ENCODE results near the gene ADCY5.
A peak's percentile ranks its signal among the peaks of the same experiment; 100 is the strongest.
"Not testable (repeated sequence)": the region's sequence is repeated elsewhere in the genome, so short reads cannot be mapped to it uniquely, and the experiment has no call there.

The ADCY5 gene

DNA sequence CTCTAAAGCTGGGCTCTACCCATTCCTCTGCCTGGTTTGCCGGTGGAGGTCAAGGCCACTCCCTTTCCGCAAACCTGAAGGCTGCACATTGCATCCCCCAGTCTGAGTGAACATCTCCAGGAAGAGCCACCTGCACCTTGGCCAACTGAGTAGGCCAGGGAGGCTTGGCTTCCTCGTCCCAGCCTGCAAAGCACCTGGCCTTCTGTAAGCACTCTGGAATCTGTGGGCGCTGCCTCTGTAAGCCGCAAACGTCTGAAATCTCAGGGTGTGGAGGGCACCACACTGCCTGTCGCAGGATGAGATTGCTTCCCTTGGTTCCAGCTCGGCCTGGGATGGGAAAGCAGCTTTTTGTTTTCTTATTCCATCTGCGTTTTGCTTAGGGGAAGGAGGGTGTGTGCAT lies 165.8 kb downstream of the ADCY5 start:
- no peak for DNase-seq

DNA sequence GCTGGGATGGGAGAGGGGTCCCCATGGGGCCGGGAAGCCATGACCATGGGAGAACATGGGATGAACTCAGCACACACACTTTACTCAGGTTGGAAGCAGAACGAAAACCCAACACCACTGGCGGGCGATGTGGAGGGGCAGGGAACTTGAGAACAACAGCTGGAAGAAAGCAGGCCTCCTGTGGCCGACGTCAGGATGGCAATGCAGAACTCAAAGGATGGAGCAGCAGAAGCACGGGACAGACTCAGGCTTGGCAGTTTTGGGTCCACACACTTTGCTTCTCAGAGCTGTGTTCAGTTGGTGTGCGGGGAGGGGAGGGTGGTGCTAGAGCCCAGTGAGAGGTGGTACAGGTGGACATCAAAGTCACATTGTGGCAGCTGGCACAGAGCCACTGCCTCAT lies 166.4 kb downstream of the ADCY5 start:
- no peak for DNase-seq

DNA sequence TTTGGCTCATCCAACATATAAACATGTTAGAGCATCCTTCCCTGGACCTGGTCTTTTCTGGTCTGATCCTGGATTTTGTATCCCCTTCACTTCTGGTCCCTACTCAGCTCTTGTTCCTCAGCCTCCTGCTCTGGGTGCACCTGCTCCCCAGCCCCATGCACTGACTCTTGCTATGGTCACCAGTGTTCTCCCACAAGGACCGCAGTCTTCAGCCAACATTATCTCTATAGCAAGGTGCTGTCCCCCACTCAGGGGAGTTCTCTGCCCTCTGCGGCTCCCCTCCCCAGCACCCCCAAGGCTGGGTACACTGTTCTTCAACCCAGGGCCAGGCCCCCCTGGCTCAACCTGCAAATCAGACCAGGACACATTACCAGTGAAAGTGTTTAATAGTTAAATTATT lies 167.0 kb downstream of the ADCY5 start:
- DNase-seq: no peak

DNA sequence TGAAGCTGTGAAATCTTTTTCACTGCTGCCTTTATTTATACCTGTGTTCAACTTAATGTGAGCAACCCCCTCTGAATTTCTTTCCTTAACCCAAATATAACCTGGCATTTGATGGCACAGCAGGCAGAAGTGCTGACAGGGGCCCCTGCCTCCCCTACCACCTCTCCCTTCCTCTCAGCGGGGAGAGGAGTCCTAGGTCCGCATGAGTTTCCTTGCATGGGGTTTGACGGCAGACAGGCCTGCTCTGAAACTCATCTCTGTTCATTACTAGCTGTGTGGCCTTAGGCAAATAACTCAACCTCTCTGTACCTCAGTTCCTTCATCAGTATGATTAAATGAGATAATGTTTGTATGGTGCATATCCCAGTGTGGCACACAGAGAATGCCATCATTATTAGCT lies 167.5 kb downstream of the ADCY5 start:
- DNase-seq: no peak

DNA sequence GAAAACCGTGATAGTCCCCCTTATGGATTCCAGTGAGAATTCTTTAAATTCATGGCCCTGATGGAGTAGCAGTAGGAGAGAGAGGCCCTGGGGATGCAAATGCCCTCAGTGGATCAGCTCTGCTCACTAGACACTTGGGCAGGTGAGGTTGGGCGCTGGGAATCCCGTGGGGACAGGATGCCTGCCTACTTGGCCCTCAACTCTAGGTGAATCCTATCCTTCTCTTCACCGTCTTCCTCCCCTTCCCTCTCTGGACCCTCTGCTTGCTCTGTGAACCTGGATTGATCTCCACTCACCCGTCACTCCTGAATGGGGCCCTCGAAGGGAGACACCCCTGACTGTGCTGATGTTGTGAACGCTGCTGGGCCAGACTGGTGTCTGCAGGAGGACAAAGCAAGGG lies 169.8 kb downstream of the ADCY5 start:
- DNase-seq: no peak

DNA sequence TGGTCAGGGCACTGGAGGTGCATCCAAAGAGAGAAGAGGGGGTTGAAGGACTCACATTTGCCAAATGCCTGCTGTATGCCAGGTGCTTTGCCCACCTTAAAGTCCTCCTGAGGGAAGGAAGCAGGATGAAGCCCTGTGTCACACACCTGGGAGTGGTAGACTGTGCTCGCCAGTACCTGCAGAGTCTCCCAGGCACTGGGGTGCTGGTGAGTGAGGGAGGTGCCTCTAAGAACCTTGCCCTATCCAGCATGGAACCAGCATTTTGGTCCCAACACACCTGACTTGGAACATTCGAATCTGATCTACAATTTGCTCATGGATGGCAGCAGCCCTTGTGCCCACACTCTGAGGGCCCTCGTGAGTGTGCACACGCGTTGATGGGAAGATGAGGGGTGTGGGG lies 170.4 kb downstream of the ADCY5 start:
- DNase-seq: no peak

DNA sequence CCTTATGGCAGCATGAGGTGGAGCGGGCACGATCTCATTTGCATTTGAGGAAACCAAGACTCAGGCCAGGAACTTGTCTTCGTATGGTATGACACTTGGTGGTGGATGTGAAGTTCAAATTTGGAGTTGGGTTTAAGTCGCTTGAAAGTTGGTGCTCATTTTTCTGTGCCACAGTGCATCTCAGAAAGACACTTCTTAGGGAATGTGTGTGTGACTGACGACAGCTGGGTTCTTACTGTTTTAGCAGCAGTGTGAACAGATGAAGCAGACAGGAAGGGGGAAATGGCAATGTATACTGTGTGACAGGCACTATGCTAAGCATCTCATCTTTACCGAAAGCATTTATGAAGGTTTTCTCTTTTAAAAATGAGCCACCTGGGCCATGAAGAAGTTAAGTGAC lies 171.8 kb downstream of the ADCY5 start:
- no peak for DNase-seq

DNA sequence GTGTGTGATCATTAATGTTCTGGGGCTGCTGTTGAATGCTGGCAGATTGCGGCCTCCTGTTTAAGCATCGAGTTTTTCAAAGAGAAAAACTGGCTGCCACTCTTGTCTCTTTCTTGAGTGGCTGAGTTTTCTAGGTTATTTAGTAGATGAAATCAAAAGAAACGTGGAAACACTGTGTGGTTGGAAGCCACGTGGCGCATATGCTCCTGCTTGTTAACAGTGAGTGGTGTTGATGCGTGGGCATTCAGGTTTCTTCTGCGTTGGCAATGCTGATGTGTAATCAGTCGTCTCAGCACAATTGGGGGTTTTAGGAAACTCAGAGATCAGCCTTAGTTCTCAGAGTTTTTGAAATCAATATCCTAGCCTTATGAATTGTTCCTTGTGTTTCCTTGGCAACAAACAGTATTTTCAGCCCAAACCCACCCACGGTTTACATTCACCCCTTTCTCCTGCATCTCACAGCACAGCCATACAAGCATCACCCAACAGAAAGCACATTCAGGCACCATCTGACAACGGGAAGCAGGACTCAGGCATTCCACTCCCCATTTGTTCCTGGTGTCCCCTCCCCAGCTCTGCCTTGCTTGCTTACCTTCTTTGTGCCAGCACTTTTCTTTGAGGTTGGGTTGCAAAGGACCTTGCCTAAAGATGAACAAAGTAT lies 172.4 kb downstream of the ADCY5 start:
- no peak for DNase-seq

DNA sequence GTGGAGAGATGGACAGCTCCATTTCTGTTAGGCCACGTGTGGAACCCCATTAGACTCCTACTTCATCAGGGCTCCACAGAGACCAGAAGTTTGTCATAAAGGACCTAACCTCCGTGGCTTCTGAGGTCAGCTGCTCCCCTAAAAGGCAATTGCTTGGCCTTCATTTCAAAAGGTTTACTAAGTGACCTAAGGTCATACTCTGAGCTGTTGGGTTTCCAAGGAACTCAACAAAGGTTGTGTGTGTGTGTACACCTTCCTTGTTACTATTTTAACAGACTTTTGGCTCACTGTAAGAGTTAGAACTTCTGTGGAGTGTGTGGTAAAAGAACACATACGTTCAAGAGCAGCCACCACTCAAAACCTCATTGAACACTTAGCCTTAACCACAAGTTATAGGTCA lies 173.2 kb downstream of the ADCY5 start:
- DNase-seq: no peak

DNA sequence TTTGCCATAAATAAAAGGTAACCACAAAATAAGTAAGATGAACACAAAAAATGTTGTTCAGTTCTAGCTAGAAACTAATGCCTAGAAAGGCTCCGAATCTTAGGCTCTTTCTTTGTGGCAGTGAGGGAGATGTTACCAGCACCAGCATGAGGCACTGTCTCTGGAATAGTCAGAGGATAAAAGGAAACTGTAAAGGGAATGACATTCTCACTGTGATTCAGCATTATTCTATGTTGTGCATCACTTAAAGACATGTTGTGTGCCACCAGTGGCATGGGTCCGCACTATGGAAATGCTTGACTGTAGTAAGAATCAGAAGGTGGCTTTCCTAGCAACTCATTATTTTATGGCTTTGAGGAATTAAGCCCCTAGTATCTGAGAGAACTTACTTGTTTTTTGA lies 176.3 kb downstream of the ADCY5 start:
- DNase-seq: no peak

DNA sequence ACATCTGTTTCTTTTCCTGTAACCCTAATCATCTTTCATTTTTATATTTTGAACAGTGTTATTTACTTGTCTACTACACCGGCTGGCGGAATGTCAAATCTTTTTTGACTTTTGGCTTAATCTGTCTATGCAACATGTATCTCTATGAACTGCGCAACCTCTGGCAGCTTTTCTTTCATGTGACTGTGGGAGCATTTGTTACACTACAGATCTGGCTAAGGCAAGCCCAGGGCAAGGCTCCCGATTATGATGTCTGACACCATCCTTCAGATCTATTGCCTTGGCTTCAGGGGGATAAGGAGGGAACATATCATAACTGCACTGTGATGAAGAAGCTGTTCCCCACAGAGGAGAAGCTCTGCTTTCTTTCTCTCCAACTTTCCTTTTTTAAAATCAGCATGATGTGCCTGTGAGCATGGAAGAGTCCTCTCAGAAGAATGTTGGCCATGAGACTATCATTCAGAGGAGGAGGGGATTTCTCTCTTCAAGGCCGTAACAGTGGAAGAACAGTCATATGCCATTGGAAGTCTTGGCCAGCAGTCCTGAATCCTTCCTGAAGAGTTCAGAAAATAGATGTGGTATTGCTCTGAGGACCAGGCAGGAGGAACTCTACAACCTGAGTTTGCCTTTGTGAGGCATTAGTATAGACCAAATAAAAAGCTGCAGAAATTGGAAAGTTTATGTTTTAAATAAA lies 177.3 kb downstream of the ADCY5 start:
- DNase-seq: no peak

DNA sequence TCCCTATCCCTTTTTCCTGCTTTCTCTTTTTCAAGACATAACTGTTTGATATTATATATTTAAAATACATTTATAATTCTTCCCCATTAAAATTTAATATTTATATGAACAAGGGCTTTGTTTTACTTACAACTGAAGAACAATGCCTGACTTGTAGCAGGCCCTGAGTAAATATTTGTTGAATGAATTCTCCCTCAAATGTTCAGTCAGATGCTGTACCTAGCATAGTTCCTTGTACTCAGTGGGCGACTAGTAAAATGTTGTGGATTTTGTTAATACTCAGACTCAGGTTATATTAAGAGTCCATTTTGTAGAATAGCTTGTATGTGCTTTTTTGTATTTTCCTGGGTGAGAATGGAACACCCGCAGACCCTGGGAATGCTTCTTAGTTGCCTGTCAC lies 178.1 kb downstream of the ADCY5 start:
- DNase-seq: no peak

DNA sequence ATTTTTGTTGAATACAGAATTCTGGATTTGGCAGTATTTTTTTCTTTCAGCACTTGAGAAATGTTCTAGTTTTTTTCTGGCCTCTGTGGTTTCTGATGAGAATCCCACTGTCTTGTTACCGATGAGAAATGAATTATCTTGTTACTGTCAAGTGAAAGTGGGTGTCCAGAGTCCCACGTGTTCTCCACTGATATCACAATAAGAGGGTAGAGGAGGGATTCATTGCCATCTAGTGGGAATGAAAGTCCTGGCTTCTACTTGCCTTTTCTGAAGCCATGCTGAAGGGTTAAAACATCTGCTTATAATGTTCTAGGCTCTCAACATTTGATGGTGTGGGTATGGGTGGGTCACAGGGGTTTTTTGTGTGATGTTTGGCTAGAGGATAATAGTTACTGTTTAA lies 181.1 kb downstream of the ADCY5 start:
- no peak for DNase-seq

DNA sequence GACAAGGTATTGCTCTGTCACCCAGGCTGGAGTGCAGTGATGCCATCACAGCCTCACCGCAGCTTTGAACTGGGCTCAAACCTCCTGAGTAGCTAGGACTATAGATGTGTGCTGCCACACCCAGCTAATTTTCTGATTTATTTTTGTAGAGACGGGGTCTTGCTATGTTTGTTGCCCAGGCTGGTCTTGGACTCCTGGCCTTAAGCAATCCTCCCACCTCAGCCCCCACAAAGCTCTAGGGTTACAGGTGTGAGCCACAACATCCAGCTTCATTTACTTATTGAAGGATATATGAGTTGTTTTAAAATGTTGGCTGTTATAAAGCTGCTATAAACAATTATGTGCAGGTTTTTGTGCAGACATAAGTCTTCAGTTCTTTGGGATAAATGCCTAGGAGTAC lies 184.9 kb downstream of the ADCY5 start:
- DNase-seq: no peak

DNA sequence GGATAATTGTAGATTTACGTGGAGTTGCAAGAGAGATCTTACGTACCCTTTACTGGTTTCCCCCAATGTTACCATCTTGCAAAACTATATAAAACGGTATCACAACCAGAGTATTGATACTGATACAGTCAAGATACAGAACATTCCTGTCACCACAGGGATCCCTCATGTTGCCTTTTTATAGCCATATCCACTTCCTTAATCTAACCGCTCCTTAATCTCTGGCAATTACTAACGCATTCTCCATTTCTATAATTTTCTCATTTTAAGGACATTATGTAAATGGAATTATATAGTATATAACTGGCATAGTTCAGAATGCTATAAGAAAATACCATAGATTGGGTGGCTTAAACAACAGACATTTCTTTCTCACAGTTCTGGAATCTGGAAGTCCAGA lies 186.0 kb downstream of the ADCY5 start:
- no peak for DNase-seq

DNA sequence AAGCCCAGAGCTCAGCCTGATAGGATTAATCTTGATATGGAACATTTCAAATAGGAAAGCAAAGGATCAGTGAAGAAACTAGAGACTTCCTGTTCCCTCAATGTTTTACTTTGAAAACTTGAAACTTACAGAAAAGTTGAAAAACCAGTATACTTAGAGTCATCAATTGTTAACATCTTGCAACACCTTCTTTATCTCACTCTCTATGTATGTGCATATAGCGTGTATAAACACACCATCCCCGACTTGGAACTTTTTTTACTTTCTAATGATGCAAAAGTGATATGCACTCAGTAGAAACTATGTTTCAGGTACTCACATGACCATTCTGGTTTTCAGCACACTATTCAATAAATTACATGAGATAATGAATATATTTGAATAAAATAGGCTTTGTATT lies 186.7 kb downstream of the ADCY5 start:
- DNase-seq: no peak

DNA sequence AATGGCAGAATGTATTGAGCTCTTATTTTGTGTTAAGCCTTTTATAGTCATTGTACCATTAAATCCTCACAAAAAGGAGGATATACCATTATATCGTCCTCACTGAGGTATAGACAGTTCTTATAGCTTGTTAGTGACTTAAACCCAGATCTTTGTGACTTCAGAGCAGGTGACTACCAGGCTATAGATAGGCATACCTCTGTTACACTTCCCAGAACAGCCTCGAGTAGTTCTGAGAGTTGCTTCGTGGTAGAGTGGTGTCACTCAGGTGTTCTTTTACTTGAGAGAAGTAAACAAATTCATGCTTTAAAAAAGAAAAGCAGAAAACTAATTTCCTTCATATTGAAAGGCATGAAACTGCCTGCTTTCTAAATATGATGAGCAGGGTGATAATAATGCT lies 187.2 kb downstream of the ADCY5 start:
- no peak for DNase-seq

DNA sequence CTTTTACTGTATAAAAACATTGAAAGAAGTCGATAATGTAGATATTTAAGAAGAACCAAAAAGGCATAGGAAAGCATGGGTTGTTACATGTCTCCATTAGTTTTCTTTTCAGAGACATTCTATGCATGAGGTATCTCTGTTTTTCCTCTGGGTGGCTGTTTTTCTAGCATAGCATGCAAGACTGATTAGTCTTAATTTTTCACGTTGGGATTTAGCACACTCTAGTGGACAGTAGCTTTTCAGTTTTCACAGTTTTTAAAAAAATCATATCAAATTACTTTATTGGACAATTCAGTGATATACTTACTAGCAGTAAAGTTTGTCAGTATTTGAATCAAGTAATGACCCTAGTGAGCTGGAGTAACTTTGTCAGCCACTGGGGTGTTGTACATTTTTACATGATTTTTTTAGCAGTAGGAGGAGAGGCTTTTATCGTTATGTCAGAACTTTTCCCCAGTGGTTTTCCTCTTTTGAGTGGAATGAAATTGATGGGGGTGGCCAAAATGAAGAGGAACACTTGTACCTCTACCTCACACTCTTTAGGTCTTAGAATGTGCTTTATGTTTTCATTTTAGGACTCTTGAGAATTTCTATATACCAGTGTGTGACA lies 190.0 kb downstream of the ADCY5 start:
- DNase-seq: peak; percentile 30

DNA sequence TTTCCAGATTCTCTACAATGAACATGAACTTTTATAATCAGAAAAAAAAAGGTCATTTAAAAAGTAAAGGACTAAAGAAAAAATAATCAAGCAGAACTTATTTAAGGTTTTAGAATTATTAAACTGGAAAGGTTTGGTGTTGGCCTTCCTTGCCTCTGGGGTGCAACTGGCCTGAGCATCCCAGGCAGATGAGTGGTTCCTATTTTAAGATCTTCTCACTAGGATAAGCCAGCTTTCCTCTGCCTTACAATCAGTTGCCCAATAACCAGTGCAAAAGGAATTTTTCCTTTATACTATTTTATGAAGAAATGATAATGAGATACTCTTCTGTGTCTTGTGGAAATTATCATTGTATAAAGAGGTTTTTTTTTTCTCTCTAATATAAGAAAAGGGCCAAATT lies 190.5 kb downstream of the ADCY5 start:
- DNase-seq: no peak

DNA sequence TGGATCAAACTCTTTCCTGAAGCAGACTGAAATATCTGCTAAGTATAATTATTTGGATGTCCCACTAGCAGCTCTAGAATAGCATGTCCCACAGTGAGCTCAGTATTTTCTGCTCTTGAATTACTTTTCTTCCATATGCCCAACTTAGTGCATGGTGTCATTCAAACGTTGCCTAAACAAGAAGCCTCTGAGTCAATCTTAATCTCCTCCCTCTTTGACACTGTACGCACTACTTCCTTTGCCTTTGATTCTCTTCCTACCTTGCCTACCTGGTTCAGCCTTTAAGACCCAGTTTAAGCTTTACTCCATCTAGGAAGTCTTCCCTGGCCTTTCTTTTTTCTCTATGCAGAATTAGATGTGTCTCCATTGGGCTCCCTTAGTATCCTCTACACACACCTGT lies 192.6 kb downstream of the ADCY5 start:
- no peak for DNase-seq

DNA sequence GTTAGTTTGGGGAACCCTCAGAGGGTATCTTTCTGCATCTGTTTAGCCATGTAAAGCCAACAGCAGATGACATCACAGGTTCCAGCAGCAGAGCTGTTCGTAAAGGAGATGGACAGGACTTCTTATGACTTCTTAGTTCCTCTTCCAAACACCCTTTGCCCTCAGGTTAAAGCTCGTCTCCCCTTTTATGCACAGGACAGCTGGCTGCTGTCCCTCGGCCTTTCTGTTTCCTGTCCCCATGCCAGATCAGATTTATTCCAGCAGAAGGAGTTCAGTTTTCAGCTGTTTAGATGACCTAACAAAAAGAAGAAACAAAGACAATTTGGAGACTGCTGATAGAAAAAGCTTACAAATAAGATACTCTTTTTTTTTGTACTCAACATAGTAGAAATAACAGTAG lies 202.0 kb downstream of the ADCY5 start:
- no peak for DNase-seq

DNA sequence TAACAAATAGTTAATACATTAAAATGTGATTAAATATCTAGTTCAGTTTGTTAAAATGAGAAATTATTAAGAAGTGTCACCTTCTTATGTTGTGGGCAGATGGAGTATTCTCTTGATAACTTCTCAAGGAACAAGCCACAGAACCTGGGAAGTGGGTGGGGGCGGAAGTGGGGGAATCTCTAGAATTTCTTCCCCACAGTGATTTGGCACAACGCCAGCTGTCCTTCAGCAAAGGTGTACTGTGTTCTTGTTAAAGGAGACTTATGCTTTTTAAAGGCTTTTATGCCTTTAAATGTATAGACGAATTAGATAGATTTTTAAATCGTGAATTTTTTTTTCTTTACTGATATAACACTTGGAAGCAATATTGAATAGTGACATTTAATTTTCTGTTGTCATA lies 204.8 kb downstream of the ADCY5 start:
- no peak for DNase-seq

DNA sequence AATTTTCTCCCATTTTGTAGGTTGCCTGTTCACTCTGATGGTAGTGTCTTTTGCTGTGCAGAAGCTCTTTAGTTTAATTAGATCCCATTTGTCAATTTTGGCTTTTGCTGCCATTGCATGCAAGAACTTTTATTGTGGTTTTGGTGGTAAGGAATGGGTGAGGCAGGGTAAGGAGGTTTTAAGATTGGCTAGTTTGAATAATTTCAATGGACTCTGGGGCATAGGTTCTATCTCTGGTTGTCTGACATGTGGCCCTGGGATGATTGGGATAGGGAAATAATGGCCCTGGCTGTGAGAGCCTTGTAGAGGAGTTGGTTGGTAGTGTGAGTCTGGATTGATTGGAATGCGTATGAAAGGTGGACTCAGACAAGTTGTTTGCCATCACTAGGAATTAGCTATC lies 209.1 kb downstream of the ADCY5 start:
- DNase-seq: no peak

DNA sequence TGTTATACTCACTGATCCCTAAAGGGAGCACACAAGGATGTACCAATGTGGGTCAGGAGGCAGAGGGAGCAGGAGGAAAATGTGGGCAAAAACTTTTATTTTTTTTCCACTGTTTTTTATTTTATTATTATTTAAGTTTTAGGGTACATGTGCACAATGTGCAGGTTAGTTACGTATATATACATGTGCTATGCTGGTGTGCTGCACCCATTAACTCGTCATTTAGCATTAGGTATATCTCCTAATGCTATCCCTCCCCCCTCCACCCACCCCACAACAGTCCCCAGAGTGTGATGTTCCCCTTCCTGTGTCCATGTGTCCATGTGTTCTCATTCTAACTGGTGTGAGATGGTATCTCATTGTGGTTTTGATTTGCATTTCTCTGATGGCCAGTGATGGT lies 209.7 kb downstream of the ADCY5 start:
- not testable (repeated sequence) for DNase-seq

DNA sequence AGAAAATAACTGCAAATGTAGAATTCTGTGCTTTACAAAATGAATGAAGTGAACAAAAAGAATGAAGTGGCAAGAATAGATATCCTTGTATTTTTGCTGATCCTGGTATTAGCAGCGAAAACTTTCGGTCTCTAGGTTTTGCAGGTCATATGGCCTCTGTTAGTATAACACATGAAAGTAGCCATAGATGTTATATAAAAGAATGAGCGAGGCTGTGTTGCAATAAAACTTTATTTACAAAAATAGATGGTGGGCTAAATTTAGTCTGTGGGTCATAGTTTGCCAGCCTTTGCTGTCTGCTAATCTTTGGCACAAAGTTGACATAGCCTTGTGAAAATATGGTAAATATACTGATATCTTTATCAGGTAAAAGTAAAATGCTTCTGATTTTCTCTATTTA lies 212.0 kb downstream of the ADCY5 start:
- no peak for DNase-seq

Data from activated CD4-positive, alpha-beta T cell treated with anti-CD3 and anti-CD28 coated beads, Interleukin-10, Interleukin-2, amounts not matched to agents 100 ng/mL and 50 ng/mL, durations not matched to agents 16 hours and 8 hours (primary cell).